GM18511 (cell line): ENCODE measurements around the gene F13B.
"Not testable (repeated sequence)": the region's sequence is repeated elsewhere in the genome, so short reads cannot be mapped to it uniquely, and the experiment has no call there.

Experiments used
- ATAC-seq: cut with Tn5 transposase; IDR thresholded peaks from one replicate; pipeline ENCODE4 v1.9.1; 2021; ENCODE audit warnings: mild to moderate bottlenecking, moderate library complexity; ENCODE audit not compliant: unreplicated experiment

Gene F13B, protein sequence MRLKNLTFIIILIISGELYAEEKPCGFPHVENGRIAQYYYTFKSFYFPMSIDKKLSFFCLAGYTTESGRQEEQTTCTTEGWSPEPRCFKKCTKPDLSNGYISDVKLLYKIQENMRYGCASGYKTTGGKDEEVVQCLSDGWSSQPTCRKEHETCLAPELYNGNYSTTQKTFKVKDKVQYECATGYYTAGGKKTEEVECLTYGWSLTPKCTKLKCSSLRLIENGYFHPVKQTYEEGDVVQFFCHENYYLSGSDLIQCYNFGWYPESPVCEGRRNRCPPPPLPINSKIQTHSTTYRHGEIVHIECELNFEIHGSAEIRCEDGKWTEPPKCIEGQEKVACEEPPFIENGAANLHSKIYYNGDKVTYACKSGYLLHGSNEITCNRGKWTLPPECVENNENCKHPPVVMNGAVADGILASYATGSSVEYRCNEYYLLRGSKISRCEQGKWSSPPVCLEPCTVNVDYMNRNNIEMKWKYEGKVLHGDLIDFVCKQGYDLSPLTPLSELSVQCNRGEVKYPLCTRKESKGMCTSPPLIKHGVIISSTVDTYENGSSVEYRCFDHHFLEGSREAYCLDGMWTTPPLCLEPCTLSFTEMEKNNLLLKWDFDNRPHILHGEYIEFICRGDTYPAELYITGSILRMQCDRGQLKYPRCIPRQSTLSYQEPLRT

DNA sequence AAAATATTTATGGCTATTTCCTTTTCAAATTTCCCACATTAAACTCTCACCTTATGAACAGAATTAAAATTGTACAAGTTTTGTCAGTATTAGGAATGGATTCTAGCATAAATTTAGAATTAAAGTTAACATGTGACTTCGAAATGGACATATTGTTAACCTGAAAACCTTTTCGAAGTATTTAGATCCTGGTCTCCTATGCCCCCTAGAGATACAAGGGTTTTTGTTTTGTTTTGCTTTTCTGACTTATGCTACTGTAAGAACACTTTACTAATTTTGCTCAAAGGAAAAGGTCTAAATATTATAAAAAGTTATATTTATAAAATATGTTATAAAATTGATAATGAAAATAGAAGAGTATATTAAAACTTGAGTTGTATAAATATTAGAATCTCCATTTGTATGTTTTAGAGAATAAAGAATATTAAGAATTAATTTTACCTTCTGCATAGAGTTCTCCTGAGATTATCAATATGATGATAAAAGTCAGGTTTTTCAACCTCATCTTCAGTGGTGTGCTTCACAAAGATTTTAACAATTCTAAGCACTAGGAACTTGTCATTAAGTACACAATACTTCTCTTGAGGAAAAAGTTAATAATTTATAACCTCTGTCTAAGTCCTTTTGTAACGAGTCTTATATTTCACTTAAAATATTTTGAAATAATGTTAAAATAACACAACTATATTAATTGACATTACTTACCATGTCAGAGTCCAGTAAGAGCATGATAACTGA lies at the start of gene F13B:
Gene F13B, minus strand, starts transcription at position 542 of the 738 bp plus-strand sequence. Its CDS starts 37 bp downstream, at position 505.
- ATAC-seq = no peak

DNA sequence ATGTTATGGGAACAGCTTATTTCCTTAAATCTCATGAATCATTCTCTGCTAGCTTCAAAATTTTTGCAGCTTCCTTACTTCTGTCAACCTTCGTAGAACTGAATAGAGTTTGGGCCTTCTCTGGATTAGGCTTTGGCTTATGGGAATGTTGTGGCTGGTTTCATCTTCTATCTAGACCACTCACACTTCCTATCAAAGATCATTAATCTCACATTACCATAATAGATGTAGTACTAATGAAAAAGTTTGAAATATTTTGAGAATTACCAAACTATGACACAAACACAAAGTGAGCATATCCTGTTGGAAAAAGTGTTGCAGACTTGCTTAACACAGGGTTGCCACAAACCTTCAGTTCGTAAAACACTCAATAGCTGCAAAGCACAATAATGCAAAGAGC lies 49.1 kb upstream of the F13B start:
- ATAC-seq = no peak

DNA sequence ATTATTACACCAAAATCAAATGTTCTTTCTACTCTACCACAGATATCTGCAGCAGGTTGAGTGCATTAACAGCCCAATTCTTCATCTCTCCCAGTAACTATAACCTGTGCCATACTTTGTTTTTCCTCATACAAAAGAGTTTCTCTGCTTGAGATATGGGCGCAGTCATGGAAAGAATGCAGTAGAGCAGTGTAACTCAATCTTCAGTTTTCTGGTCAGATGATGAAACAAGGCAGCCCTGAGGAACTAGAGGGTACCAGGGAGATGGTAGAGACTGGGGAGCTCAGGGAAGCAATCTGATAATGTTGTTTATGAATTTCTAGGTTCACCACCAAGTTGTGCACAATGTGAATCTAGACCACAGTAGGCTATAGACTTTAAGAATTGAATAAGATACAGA lies 39.8 kb upstream of the F13B start:
- no peak for ATAC-seq

DNA sequence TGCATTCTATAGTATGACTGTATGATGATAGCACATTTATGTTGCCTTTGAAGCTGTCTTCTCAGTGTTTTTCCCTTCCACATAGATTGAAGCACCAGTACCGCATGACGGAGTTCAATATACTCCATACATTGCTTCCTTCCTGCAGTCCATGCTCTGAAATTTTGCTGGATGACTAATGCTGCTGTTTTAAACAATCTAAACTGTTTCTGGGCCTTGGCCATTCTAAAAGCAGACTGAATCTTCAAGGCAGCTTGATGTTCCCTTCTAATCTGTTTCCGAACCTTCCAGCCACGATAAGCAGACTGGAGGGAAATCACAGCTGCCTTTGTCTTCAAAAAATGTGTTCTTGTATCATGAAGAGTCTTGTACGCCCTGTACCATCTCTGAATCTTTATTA lies 36.2 kb upstream of the F13B start:
- ATAC-seq = no peak

DNA sequence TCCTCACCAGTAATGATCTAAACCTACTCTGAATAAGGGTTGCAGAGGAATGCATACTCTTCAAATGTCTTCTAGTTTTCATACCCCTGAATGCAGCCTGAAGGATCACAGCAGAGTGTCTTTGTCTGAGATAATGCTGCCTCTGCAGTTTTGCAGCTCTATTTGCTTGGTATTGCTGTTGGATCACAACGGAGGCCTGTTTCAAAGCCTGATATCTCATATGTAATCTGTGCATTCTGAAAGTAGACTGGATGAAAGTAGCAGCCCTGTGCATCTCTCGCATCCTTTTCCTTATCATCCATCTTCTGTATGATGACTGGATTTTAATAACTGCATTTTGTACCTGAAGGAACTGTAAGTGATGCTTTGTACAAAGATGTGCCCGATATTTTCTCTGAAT lies 34.9 kb upstream of the F13B start:
- no peak for ATAC-seq

DNA sequence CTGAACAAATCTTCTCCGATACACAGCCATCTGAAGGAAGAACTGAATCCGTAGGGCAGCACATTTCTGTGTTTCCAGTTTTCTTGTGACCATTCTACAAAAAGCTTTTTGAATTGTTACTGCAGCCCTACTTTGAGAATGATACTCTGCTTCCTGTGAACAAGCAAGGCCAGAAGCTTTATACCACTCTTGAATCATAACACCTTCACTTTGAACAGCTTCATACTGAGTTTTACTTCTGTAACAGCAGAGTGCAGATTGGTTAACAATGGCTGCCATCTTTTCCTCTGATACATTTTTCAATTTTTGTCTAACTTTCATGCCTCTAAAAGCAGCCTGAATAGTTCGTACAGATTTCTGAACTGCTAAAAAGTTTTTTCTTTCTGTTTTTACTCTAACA lies 33.6 kb upstream of the F13B start:
- ATAC-seq = no peak

DNA sequence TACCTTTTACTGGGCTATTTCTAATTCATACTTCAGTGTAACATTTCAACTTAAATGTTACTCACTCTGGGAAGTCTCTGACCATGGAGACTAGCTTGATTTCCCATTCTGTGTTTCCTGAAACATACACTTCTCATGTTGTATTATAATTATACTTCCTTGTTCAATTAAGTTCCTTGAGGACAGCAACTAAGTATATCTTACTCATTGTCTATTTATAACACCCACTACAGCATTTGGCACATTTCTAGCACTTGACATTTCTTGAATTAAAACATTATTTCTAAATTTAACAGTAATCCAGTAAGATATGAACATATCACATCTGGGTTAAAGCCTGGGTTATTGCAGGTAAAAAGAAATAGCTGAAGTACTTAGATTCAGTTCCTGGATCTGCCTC lies 32.4 kb upstream of the F13B start:
- ATAC-seq = no peak

DNA sequence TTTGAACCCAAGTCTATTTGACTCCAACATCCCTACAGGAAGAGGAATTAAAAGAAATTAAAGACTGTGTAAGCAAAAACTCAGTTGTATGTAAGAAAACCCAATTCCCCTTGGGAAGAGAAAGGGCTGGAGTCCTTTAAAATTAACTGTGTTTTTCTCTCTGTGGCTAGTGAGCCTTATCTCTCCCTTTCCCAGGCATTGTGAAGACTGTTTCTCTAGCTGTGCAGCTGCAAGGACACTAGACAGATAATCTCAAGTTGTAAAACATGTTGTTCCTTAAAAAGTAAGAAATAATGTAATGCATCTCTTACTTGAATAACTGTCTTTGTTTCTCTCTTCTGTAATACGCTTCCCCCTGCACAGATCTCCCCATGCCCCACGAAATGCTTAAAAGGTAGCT lies 29.9 kb upstream of the F13B start:
- not testable (repeated sequence) for ATAC-seq

DNA sequence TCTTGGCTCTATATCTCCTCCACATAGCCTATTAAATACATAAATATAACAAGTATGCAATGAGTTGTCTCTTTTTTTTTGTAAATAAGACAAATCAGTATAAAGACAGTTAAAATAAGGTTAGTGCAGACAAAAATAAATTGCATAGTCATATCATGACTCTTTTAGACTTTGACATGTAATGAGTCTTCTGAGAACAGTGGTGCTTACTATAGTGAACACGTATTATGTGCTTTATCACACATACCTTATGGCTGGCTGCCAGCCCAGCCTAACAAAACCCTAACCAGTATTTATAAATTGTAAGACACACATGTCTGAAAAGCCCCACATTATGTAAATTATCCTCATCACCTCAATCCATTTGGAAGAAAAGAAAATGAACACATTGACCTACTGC lies 29.1 kb upstream of the F13B start:
- ATAC-seq = peak; percentile 57

DNA sequence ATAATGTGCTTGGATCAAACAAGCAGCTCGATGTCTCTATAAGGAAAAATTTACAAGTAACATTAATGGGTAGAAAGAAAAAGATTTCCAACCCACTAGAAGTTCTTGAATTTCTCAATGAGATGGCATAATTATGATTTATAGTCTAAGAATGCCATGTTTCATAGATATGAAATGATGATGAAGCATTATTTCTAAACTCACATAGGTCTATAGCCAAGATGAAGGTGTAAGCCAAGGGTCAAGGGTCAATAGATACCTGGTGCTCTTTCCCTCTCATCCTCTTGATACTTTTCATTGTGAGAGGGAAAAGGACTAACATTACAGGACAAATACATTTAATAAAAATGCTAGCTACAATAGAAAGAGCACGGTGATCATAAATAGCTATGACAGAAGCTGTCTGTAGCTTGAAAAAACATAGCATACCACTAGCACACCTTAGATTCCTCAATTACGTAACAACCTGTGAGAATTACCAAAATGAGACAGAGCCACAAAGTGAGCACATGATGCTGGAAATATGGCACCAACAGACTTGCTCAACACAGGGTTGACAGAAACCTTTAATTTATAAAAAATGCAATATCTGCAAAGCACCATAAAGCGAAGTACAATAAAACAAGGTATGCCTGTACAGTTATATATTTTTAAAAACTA lies 26.3 kb upstream of the F13B start:
- ATAC-seq = no peak

DNA sequence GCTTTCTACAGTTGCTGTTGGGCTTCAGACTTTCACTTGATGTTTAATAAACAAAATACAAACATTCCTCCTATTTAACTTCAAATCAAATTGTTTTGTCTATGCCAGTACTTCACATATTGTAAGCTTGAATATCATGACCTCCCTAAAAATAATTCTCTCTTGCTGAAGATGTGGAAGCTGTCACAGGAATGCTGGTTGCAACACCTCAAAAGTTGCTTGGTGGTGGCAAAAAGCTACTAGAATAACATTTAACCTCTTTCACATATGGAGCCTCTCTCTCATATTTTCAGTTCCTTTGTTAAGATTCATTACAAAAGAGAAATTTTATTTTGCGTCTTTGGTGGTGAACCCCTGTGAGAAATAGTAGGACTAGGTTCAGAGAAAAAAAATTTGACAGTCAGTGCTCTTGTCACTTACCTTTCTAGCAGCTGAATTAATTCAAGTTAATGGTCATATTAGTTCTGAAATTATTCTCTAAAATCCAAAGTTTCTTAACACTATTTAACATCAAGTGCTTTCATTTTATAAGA lies 25.5 kb upstream of the F13B start:
- ATAC-seq = no peak

DNA sequence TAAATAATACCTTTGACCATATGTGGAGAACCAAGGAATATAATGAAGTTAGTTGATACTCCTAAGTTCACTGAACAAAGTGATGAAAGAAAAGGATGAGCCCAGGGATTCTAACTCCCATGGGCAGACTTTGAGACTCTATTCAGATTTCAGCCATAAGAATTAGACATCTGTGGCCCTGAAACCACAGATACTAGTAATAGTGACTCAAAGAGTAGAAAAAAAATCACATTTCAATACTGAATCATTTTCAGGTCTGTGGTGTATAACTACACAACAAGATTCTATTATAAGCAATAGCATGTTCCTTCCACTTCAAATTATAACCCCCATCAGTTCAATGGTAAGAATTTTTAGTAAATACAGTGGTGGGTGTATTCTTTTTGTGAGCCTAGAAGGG lies 16.4 kb upstream of the F13B start:
- no peak for ATAC-seq

DNA sequence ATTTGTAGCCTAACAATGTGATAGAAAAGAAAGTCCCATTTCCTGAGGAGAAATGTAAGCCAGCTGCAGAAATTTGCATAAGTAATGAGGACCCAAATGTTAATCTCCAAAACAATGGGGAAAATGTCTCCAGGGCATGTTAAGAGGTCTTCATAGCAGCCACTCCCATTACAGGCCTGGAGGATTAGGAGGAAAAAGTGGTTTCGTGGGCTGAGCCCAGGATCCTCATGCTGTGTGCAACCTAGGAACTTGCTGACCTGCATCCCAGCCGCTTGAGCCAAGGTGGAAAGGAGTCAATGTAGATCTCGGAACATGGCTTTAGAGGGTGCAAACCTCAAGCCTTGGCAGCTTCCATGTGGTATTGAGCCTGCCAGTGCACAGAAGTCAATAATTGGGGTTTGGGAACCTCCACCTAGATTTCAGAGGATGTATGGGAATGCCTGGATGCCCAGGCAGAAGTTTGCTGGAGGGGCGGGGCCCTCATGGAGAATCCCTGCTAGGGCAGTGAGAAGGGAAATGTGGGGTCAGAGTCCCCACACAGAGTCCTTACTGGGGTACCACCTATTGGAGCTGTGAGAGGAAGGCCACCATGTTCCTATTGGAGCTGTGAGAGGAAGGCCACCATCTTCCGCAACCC lies 14.2 kb upstream of the F13B start:
- no peak for ATAC-seq

DNA sequence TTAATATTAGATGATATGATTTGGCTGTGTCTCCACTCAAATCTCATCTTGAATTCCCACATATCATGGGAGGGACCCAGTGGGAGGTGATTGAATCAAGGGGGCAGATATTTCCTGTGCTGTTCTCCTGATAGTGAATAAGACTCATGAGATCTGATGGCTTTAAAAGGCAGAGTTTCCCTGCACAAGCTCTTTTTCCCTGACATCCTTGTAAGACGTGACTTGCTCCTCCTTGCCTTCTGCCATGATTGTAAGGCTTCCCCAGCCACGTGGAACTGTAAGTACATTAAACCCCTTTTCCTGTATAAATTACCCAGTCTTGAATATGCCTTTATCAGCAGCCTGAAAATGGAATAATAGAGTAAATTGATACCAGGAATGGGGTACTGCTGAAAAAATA lies 13.3 kb upstream of the F13B start:
- no peak for ATAC-seq

DNA sequence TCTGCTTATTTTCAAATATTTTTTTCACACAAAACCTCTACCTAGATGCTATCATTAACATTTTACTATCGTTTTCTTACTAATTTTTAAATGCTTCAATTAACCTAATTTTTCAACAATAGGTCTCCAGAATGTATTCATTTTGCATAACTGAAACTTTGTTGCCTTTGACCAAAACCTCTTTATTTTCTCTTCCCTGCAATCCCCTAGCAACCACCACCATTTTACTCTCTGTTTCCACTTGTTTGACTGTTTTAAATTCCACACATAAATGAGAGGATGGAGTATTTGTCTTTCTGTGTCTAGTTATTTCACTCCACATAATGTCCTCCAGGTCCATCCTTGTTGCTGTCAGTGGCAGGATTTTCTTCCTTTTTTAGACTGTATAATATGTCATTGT lies 9.5 kb upstream of the F13B start:
- no peak for ATAC-seq

DNA sequence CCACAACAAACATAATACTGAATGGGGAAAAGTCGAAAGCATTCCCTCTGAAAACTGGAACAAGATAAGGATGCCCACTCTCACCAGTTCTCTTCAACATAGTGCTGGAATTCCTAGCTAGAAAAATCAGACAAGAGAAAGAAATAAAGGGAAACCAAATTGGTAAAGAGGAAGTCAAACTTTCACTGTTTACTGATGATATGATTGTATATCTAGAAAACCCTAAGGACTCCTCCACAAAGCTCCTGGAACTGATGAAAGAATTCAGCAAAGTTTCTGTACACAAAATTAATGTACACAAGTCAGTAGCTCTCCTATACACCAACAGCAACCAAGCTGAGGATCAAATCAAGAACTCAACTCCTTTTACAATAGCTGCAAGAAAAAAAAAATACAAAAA lies 6.9 kb upstream of the F13B start:
- no peak for ATAC-seq

DNA sequence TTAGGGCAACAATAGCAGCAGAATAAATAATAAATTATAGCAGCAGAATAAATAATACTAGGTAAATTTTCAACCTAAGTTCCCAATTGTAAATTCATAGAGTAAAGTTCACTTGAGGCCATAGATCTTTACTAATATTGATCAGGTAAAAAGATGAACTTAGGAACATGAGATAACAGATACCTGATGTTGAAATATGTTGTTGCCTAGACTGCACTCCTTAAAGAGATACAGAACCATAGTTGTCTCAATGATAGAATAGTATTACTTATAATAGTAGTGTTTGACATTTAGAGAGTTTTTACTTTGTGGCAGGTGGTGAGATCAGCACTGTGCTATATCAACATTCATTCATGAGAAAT lies 378 bp upstream of the F13B start:
- ATAC-seq = no peak

DNA sequence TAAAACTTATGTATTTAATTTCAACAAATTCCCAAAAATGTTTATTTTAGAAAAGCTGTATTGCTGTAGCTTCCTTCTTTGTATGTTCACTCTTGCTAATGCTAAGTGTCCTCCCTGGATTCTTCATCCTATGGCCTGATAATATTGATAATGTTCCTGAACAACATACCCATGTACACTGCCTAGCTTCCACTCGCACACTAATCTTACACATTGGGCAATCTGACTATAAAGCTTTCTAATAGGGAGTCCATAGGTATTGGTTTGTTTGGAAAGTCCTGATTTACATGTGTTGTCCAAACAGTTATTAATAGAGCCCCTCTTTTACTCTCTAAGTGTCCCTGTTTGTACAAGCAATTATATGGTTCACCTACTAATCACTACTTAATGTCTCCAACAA lies 783 bp downstream of the F13B start:
- no peak for ATAC-seq

DNA sequence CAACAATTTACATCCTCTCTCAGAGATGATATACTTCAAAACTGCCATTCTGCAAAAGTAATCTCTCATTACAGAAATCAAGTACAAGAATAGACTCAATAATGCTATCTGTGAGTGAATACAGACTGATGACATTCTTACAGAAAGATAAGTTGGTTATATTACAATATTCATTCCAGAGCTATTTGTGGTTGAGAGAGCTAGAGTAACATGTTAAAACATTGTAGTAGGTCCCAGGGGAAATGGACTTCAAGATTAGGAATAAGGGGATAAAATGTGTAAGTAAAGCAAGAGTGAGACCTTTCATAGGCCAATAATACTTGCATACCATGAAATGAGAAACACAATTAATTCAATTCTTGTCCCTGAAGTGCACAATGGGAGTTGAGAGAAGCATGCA lies 1.5 kb downstream of the F13B start:
- ATAC-seq = no peak

DNA sequence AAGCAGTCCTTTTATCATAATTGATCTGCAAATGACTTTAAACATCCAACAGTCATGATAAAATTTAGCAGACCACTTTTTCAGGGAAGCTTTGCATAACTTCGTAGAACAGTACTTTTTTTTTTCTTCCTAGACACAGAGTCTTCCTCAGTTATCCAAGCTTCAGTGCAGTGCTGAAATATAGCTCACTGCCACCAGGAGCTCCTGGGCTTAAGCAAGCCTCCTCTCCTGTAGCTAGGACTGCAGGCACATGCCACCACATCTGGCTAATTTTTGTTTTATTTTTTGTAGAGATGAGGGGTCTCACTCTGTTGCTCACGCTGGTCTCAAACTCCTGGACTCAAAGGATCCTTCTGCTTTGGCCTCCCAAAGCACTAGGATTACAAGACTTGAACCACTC lies 3.8 kb downstream of the F13B start:
- ATAC-seq = no peak

DNA sequence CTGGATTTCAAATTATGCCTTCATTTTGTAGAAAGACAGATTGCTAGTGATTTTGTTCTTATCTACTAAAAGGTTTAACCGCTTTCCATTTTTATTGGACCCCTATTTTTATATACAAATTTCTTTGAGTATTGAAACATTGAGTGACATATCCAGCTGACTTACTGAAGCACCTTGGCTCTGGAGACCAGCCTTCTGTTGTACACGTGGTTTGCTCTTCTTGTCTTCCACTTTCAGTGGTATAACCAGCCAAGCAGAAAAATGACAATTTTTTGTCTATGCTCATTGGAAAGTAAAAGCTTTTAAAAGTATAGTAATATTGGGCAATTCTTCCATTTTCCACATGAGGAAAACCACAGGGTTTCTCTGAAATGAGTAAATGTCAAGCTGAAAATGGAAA lies 4.4 kb downstream of the F13B start:
- peak; percentile 95 for ATAC-seq
